HG03439 (cell line): ENCODE measurements around the gene PRR19.
A peak's percentile ranks its signal among the peaks of the same experiment; 100 is the strongest.
"Not testable (repeated sequence)": the region's sequence is repeated elsewhere in the genome, so short reads cannot be mapped to it uniquely, and the experiment has no call there.

Source experiments
- ATAC-seq: cut with Tn5 transposase; IDR thresholded peaks from one replicate; pipeline ENCODE4 v1.9.1; 2021; ENCODE audit warnings: mild to moderate bottlenecking, moderate library complexity; ENCODE audit not compliant: unreplicated experiment

The PRR19 gene

DNA sequence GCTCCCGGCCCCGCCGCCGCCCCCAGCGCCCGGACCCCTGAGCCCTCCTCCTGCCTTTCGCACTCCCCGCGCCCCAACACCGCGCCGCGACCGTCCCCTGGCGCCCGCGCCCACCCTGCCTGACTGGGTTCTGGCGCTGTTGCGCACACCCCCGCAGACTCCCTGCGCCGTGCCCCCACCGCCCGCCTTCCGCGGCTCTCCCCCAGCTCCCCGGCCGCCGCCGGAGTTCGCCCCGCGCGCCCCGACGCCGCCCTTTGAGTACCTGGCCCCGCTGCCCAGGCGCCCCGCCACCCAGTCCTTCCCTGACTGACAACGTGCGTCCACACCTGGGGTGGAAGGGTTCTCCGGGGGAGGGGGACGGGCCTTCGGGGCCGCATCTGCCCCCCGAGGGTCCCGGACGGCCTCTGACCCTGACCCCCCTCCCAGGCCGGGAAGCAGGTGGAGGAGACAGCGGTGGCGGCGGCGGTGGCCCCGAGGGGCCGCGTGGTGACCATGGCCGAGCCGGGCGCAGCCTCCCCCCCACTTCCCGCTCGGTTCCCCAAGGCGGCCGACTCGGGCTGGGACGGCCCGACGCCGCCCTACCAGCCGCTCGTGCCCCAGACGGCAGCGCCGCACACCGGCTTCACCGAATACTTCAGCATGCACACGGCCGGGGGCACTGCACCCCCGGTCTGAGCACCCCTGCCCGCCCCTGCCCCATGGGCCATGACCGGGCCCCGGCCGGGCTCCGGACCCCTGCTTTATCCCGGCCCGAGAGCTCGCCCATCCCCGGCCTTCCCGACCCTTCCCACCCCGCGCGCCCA lies 22.1 kb downstream of the PRR19 start:
- ATAC-seq: no peak

DNA sequence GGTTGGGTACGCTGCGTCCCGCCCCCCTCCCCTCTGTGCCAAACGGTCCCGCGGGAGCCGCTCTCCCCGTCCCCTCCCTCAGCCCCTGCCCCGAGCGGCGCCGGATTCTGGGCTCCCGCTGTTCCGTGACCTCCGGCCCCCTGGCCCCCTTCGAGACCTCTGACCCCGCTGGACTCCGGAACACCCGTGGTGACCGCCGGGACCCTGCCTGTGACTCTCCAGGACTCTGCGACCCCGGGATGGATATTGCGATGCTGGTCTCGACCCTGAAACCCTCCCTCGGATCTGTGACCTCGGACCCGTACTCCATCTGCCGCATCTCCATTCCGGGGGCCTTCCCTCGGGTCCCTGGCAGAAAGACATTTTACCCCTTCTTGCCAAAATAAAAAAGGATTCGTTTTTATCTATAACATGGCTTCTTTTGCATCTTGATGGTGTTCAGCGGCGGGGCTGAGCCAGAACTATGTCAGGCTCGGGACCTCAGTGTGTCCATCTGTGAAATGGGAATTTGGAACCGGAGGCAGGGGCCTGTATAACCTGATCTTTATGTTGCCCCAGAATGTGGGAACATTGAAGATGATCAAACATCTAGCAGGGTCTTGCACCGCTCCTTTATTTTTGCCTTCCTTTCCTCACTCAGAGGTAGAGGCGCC lies 22.8 kb downstream of the PRR19 start:
- no peak for ATAC-seq

DNA sequence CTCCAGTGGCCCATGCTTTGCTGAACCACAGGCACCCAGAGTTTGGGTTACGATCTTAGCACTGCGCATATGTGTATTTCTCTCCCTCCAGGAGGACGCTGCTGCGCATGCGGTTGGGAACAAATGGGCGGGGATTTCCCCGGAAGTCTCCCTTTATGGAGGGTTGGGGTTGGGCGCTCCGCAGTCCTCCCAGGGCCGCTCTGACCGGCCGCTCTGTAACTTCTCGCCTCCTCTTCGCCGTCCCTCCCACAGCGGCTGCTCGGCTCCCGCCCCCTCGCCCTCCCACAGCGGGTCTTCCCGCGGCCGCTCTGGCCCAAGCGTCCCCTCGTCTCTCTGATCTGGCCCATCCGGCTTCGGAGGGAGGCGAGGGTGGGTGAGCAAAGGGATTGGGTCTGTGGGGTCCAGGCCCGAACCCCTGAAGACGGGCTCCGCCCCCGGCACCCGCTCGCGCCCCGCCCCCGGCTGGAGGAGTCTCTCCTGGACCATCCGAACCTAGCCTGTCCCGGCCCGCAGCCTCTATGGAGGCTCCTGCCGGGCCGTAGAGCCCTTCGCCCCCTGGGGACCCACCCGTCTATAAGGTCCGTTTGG lies 23.5 kb downstream of the PRR19 start, which contains the start of gene MEGF8:
Gene MEGF8 (plus strand): TSS at position 328 of the 588 bp plus-strand sequence. CDS start 609 bp downstream, outside the sequence.
- ATAC-seq: peak; percentile 89

DNA sequence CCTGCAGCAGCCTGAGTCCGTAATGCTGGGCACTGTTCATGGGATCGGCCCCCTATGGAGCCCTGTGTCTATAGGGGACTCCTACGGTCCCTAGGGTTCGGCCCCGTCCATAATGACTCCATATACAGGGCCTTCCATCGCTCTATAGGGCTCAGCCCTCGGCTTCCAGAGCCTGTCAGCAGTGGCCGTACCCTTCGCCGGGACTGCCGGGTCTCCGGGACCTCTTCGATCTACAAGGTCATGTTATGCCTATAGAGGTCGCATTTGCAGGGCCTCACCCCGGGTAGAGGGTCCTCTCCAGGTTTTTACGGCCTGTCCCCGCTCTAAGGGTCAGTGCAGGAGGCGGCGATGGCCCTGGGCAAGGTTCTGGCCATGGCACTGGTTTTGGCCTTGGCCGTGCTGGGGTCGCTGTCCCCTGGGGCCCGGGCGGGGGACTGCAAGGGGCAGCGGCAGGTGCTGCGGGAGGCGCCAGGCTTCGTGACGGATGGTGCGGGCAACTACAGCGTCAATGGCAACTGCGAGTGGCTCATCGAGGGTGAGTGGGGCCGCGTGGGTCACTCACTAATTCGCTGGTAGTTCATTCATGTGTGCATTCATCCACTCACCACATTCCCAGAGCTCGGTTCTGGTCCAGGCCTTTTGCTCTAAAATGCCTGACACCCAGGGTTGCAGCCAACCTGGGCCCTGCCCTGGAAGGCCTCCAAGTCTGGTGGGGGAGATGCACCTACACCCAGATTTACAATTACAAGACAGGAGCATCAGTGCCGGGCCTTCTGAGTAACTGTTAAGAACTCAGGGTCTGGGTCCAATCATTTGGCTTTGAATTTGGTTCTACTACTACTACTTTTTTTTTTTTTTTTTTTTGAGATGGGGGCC lies 24.2 kb downstream of the PRR19 start:
- peak; percentile 18 for ATAC-seq

DNA sequence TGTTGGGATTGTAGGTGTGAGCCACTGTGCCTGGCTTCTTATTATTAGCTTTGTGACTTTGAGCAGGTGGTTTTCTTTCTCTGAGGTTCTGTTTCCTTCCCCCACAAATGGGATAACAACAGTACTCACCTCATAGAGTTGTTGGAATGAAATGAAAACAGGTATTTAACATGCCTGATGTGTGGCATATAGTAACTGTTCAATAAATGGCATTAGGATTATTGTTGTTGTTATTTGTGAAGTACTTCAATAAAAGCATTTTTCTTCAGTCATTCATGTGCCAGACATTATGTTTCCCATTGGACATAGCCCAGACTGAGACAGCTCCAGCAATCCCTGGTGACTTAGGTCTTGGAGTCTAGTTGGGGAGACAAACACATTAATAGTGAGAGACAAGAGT lies 25.0 kb downstream of the PRR19 start:
- no peak for ATAC-seq

- no peak for ATAC-seq
Observed at GRCh38 chr19:42327381-42327780, 25.4 kb downstream of the PRR19 start.

DNA sequence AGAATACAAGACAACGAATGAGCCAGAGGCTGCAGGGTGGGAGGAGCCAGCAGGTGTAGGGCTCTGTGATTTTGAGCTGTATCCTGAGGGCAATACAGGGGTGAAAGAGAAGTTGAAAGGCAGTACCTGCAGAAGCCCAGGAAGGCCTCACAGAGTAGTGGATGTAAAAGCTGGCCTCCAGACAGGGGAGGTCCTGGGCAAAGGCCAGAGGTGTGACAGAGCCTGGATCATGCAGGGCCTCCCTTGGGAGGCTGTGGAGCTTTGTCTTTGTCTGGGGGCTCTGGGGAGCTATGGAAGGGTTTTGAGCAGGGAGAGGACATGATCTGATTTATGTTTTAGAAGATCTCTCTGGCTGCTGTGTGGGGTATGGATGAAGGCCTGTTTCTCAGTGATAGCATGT lies 26.2 kb downstream of the PRR19 start:
- ATAC-seq: no peak

DNA sequence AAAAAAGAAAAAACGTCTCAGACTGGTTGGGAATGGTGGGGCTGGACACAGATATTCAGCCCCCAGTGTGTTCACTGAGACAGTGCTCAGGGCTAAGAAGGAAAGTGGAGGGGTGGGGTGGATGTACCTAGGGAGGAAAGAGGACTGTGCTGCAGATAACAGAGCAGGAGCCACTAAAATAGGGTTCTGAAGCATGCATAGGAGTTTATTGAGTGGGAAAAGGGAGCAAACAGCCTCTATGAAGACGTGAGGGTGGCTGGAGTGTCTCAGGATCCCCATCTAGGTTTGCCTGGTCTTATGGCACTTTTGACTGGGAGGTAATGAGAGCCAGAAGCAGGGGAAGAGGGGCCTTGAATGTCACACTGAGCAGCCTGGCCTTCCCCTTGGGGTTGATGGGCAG lies 26.9 kb downstream of the PRR19 start:
- no peak for ATAC-seq

DNA sequence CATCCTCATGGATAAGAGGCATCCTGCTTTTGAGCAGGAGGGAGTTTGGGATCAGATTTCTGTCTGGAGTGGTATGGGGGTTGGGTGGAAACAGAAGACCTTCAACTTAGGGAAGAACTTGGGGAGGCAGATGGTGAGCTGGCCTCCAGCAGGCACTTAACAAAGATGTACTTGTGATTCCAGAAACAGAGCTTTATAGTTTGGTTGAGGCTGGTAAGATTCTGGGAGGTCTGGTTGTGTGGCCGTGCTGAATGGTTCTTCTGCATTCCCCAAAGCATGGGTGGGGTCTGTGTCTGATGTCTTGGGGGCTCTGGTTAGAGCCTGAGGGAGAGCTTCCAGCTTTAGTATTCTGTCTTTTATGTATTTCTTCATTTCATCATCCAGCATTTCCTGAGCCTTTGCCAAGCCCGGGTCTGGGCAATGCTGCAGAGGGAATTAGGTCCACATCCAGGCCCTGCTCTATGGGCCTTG lies 28.3 kb downstream of the PRR19 start:
- ATAC-seq: no peak

- not testable (repeated sequence) for ATAC-seq
Observed at GRCh38 chr19:42331333-42331732, 29.4 kb downstream of the PRR19 start.

DNA sequence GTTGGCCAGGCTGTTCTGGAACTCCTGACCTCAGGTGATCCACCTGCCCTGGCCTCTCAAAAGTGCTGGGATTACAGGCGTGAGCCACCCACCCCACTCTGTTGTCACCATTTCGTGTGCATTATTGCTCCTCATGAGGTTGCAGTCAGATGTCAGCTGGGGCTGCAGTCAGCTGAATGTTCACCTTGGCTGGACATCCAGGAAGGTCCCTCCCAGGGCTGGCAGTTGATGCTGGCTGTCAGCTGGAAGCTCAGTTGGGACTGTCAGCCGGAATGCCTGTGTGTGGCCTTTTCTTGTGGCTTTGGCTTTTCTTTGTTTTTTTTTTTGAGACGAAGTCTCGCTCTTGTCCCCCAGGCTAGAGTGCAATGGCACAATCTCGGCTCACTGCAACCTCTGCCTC lies 30.1 kb downstream of the PRR19 start:
- no peak for ATAC-seq

DNA sequence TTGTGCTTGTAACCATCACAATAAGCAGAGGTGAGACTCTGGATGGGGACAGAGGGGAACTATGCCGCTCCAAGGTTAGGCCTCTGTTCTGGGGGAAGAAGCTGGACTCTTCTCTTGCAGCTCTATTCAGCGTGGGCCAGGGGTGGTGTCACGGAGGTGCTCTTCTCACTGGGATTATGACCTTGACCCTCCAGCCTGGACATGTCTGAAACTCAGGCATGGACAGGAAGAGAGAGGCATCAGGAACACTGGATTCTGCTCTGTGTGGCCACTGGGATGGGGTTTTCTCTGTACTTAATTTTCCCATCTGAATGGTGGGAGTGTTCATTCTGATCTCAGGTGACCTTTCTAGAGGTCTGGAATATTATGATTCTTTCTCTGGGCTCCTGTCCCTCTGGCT lies 31.1 kb downstream of the PRR19 start:
- ATAC-seq: no peak

DNA sequence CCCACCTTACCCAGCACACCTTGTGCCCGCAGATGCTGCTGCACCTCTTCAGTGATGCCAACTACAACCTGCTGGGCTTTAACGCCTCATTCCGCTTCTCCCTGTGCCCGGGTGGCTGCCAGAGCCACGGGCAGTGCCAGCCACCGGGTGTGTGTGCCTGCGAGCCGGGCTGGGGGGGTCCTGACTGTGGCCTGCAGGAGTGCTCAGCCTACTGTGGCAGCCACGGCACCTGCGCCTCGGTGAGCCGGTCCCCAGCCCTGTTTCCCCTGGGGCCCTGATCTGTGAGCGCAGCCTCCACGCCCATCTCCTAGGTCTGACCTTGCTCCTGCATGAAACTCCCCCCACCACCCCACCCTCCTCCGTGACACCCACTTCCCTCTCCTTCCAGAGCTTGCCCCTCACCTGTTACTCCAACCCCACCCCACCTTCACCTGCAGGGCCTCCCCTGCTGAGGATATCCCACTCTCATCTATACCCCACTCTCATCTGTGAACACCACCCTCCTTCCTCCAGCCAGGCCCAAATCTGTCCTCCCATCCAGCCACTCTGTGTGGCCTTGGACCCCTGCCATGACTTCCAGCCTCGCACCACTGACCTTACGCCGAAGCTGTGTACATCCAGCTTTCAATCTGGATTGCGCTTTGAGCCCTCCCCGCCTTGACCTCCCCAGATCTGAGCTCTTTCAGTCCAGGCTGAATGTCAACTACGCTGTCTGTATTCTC lies 32.2 kb downstream of the PRR19 start:
- ATAC-seq: no peak

- no peak for ATAC-seq
Observed at GRCh38 chr19:42334697-42335373, 32.9 kb downstream of the PRR19 start.

DNA sequence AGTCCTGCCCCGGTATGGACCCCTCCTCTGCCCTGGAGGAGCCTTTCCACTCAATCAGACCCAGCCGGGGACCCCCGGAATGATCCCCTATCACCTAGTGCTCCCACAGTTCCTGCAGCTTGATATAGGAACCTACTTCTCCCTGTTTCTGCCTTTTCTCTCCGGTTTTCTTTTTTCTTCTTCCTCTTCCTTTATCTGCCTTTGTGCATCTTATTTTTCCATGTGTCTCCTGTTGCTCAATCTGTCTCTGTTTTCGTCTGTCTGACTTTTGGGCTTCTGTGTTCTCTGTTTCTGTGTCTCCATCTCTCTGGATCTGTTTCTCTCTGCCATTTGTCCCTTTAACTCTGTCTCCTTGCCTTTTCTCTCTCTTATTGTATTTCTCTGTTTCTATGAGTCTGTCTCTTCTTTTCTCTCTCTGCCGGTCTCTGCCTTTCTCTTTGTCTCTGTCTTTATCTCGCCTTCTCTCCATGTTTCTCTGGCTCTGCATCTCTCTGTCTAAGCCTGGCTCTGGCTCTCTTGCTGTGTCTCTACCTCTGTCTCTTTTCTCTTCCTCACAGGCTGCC lies 33.5 kb downstream of the PRR19 start:
- ATAC-seq: no peak

GRCh38 chr19:42335971-42336370 lies 34.0 kb downstream of the PRR19 start:
- ATAC-seq: no peak

GRCh38 chr19:42339126-42339860 lies 37.4 kb downstream of the PRR19 start:
- ATAC-seq: not testable (repeated sequence)

GRCh38 chr19:42339922-42340321 lies 38.0 kb downstream of the PRR19 start:
- not testable (repeated sequence) for ATAC-seq
